SK-N-MC (cell line): ENCODE data around the gene PNN.

Experiments used
- EZH2 ChIP-seq: fragments of 200-600 bp; sonication (generic); IDR thresholded peaks from one replicate; pipeline ENCODE4 v1.6.1; 2017; ENCODE audit warnings: antibody characterized with exemption
- FOXP2 ChIP-seq: optimal IDR thresholded peaks from 2 replicates; pipeline ENCODE3; 2011; ENCODE audit warnings: mild to moderate bottlenecking, moderate library complexity; ENCODE audit not compliant: insufficient read depth; ENCODE audit errors: extremely low read length, control extremely low read depth
- POLR2AphosphoS5 ChIP-seq: IDR thresholded peaks from 2 replicates; pipeline ENCODE4 v1.6.1; 2012; ENCODE audit warnings: mild to moderate bottlenecking, low read depth, low read length, borderline replicate concordance

GRCh38 chr14:39181693-39182047 lies 6.6 kb downstream of the PNN start:
- TF ChIP-seq POLR2AphosphoS5: no peak
- no peak for TF ChIP-seq EZH2
- no peak for TF ChIP-seq FOXP2
